K562 (cell line): Measurements from ENCODE around the gene TESK2. TPM values are rescaled to one million over a fixed set of nuclear protein-coding genes. Genes with fewer than 3 reads are reported as not detected.

ENCODE experiments used
- CGGBP1 ChIP-seq: fragments of 250-450 bp; sonication (Bioruptor Pico); IDR thresholded peaks from 2 replicates; pipeline ENCODE4 v1.9.0; 2021; ENCODE audit warnings: mild to moderate bottlenecking
- CHD1 ChIP-seq: fragments of 200-600 bp; sonication (generic); IDR thresholded peaks from one replicate; pipeline ENCODE4 v1.6.1; 2012; ENCODE audit warnings: mild to moderate bottlenecking, moderate library complexity, low read length, inconsistent platforms
- EP300 ChIP-seq: IDR thresholded peaks from 2 replicates; pipeline ENCODE4 v1.6.1; 2012; ENCODE audit warnings: low read length, improper control_type of control experiment
- JUNB ChIP-seq: fragments of 450-650 bp; formaldehyde crosslinking; conservative IDR thresholded peaks from 2 replicates; pipeline ENCODE4 v1.4.0; 2020; ENCODE audit warnings: mild to moderate bottlenecking
- KAT8 ChIP-seq: fragments of 450-650 bp; IDR thresholded peaks from 2 replicates; pipeline ENCODE4 v1.6.1; 2016; ENCODE audit warnings: low read depth, mild to moderate bottlenecking
- KDM2B ChIP-seq: fragments of 250-450 bp; sonication (Bioruptor Pico); IDR thresholded peaks from 2 replicates; pipeline ENCODE4 v1.8.0; 2021; ENCODE audit warnings: mild to moderate bottlenecking, moderate library complexity
- NBN ChIP-seq: fragments of 450-650 bp; IDR thresholded peaks from 2 replicates; pipeline ENCODE4 v1.6.1; 2016; ENCODE audit warnings: low read depth, mild to moderate bottlenecking
- NONO ChIP-seq, 2 experiments: fragments of 200-400 bp in 1 of 2; fragments of 450-650 bp in 1 of 2; formaldehyde crosslinking in 1 of 2; IDR thresholded peaks; 2 replicates each; pipeline ENCODE4 v1.6.1; 2017; ENCODE audit warnings: low read depth in 2 of 2, mild to moderate bottlenecking in 2 of 2, moderate library complexity in 2 of 2, low read length in 1 of 2
- OTX1 ChIP-seq: fragments of 450-650 bp; formaldehyde crosslinking; IDR thresholded peaks from 2 replicates; pipeline ENCODE4 v1.4.0; 2022; ENCODE audit warnings: mild to moderate bottlenecking
- PHB ChIP-seq: fragments of 250-450 bp; sonication (Bioruptor Pico); IDR thresholded peaks from 2 replicates; pipeline ENCODE4 v1.5.0; 2021
- PHF21A ChIP-seq: fragments of 450-650 bp; IDR thresholded peaks from 2 replicates; pipeline ENCODE4 v1.6.1; 2017; ENCODE audit warnings: low read depth, borderline replicate concordance
- POLR3G ChIP-seq: IDR thresholded peaks from 2 replicates; pipeline ENCODE4 v1.6.1; 2011; ENCODE audit not compliant: insufficient read length, insufficient replicate concordance; ENCODE audit errors: extremely low read depth
- PTBP1 ChIP-seq: fragments of 200-400 bp; formaldehyde crosslinking; IDR thresholded peaks from 2 replicates; pipeline ENCODE4 v1.6.1; 2017; ENCODE audit warnings: low read depth, low read length
- TBL1XR1 ChIP-seq, 2 experiments: IDR thresholded peaks; 2 replicates each; pipeline ENCODE4 v1.6.1; 2012; ENCODE audit warnings: improper control_type of control experiment in 2 of 2, low read length in 2 of 2, mild to moderate bottlenecking in 1 of 2
- ZNF165 ChIP-seq: fragments of 250-450 bp; sonication (Bioruptor Pico); IDR thresholded peaks from 2 replicates; pipeline ENCODE4 v1.4.0; 2020; ENCODE audit warnings: borderline replicate concordance
- ZNF318 ChIP-seq, 2 experiments: fragments of 450-650 bp; IDR thresholded peaks; 2 replicates each; pipeline ENCODE4 v1.6.1; 2016; ENCODE audit warnings: mild to moderate bottlenecking in 2 of 2, borderline replicate concordance in 1 of 2, low read depth in 1 of 2, moderate library complexity in 1 of 2
- ZNF347 ChIP-seq: fragments of 450-650 bp; formaldehyde crosslinking; IDR thresholded peaks from 2 replicates; pipeline ENCODE4 v1.4.0; 2020; ENCODE audit warnings: low read depth, mild to moderate bottlenecking, moderate library complexity
- ZNF511 ChIP-seq: sonication (generic); formaldehyde crosslinking; IDR thresholded peaks from 2 replicates; pipeline ENCODE4 v1.8.0; 2022; ENCODE audit warnings: mild to moderate bottlenecking, missing genetic modification reagents
- ZSCAN29 ChIP-seq: fragments of 450-650 bp; IDR thresholded peaks from 2 replicates; pipeline ENCODE4 v1.6.1; 2017
- polyA plus RNA-seq, 8 experiments: library from polyadenylated mRNA; depleted of rRNA in 4 of 8; stranded (reverse) in 5 of 8; unstranded in 3 of 8; fragments of >200 nt; fragmentation: Nextera tagmentation in 2 of 8; fragmentation: Illumina TruSeq in 1 of 8; extraction: Ambion mirVana in 2 of 8; extraction: Trizol in 1 of 8; gene quantifications; 2 replicates each; pipeline versions ENCODE4 v1.2.1 to v1.2.3, GENCODE V29; 2011 to 2014; ENCODE audit warnings: inconsistent platforms in 1 of 8, missing spikeins in 1 of 8
- total RNA-seq, 7 experiments: library from RNA; depleted of rRNA in 6 of 7; stranded (reverse); fragments of >200 nt in 6 of 7; fragmentation: Illumina TruSeq in 2 of 7; extraction: Trizol in 2 of 7; gene quantifications; 2 replicates each; pipeline versions ENCODE4 v1.2.1 to v1.2.3, GENCODE V29; 2011 to 2021; ENCODE audit warnings: low replicate concordance in 1 of 7

Gene TESK2
- total and polyA plus RNA-seq, 9 of the 15 experiments (the other 6 are each of a cell fraction or from before 2014, with no cell fraction given): 1.6 to 5.3 (median 3.7) TPM

DNA sequence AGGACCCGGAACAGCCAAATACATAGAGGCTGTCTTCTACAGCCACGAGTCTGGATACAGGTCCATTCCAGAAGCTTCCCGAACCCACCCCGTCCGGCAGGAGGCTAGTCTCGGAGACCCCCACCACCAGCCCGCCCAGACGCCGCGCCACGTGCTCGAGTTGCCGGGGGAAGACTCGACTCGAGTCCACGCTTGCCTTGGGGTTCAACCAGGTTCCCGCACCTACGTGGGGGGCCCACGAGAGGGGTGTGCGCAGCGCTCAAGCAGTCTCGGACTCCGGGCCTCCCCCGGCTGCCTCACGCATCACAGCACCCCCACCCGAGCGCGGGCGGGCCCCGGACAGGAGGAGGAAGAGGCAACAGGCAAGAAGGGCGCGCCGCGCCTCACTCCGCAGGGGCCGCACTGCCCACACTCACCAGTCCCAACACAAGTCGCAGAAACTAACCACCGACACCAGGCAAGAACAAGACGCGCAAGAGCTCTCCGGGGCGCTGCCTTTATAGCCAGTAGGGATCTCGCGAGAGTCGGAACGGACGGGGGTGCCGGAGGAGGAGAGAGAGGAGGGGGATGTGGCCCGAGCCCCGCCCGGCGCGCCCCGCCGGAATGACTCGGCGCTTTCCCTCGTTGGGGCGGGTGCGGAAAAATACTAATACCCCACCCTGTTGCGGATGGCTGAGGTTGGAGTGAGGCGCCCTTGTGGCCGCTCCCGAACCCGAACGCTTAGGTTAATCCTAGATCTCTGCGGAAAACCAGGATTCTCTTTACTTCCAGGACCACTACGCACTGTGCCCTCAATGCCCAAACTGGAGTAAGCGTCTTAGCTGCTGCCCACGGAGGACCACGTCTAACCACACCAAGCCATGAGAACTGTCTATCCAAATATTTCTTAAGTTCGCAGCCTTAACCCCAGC is 30.7 kb upstream of the TESK2 start, which contains the start of gene PRDX1 (continued):
- peak; percentile 98 for TF ChIP-seq ZNF511 (CRISPR knock-in tag)
- TF ChIP-seq CGGBP1 (CRISPR knock-in tag): peak; percentile 93
- peak; percentile 97 for TF ChIP-seq CHD1
- peak; percentile 94 for TF ChIP-seq PHB (CRISPR knock-in tag)
- TF ChIP-seq PTBP1: peak; percentile 32
- peak; percentile 51 to 92; a peak in 3 of 4 replicates for TF ChIP-seq TBL1XR1 (IDR thresholded peaks at IDR 0.05; ENCODE audit: low read length in 2 of 2)
- TF ChIP-seq NBN: peak; percentile 82; the same call in 1 of the 2 replicates
- no peak for TF ChIP-seq ZNF347 (CRISPR knock-in tag)
- peak; percentile 94 for TF ChIP-seq OTX1 (CRISPR knock-in tag)
- TF ChIP-seq KAT8: no peak
- no peak for TF ChIP-seq ZNF318 (IDR thresholded peaks at IDR 0.05; ENCODE audit: borderline replicate concordance in 1 of 2, low read depth in 1 of 2)
- TF ChIP-seq JUNB: no peak
- peak; percentile 68; the same call in 1 of the 2 replicates for TF ChIP-seq ZSCAN29
- TF ChIP-seq POLR3G: no peak
- peak; percentile 24 to 98; a peak in 3 of 4 replicates for TF ChIP-seq NONO (IDR thresholded peaks at IDR 0.05; ENCODE audit: low read depth in 2 of 2, low read length in 1 of 2)
- TF ChIP-seq PHF21A: peak; percentile 80
- peak; percentile 78 for TF ChIP-seq KDM2B (CRISPR knock-in tag)
- TF ChIP-seq EP300: peak; percentile 66; the same call in 1 of the 2 replicates
- no peak for TF ChIP-seq ZNF165 (CRISPR knock-in tag)
